ENCODE results near the gene KY.

DNA sequence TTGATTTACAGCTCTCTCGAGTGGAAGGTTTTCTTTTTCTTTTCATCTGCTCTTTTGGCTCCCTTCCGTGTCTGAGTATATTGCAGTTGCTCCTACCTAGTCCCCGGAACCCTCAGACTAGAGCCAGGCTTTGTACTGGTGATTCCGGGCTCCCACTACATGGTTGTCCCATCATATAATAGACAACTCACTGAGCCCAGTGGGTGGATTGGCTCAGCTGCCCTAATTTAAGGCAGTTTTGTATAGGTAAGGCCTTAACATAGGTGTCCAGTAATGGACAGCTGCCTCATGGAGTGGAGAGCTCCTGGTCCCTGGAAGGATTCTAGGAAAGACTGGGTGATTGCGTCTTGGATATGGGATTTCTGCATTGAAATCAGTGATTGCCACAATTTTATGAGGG is 58.0 kb downstream of the KY start:
- TF ChIP-seq, protein P1, sequence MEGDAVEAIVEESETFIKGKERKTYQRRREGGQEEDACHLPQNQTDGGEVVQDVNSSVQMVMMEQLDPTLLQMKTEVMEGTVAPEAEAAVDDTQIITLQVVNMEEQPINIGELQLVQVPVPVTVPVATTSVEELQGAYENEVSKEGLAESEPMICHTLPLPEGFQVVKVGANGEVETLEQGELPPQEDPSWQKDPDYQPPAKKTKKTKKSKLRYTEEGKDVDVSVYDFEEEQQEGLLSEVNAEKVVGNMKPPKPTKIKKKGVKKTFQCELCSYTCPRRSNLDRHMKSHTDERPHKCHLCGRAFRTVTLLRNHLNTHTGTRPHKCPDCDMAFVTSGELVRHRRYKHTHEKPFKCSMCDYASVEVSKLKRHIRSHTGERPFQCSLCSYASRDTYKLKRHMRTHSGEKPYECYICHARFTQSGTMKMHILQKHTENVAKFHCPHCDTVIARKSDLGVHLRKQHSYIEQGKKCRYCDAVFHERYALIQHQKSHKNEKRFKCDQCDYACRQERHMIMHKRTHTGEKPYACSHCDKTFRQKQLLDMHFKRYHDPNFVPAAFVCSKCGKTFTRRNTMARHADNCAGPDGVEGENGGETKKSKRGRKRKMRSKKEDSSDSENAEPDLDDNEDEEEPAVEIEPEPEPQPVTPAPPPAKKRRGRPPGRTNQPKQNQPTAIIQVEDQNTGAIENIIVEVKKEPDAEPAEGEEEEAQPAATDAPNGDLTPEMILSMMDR (conservative IDR thresholded peaks at IDR 0.05 in 1 of 2, IDR thresholded peaks at IDR 0.05 in 1 of 2; ENCODE audit: extremely low read depth in 1 of 2, insufficient read depth in 1 of 2, low read depth in 1 of 2, low read length in 2 of 2): no peak
- no peak for TF ChIP-seq EZH2 (IDR thresholded peaks at IDR 0.05; ENCODE audit: borderline replicate concordance, low read length)
